SIG-M5 treated with dmso at 0.1 percent for 504 hours (cell line): ENCODE data around the gene PCDH1.

ENCODE experiments used
- DNase-seq: peaks from one replicate; lab custom pipeline; 2025; ENCODE audit not compliant: unreplicated experiment; lab: John Stamatoyannopoulos, UW

Gene PCDH1

DNA sequence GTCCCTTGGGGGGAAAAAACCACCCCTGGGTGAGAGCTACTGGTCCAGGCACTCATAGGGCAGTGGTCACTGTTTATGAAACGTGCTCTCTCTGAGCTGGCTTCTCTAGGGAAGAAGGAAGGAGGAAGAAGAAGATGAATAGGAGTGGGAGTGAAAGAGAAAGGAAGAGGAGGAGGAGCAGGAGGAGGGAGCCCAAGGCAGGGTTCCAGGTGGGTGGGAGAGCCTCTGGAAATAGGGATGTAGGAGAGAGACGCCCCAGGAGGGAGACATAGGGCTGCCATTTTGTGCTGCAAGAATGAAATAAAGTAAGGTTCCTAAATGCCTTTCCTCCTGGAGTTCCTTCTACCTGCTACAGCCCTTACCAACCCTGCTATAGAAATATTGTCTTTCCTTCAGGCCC is 65.7 kb downstream of the PCDH1 start:
- DNase-seq, result no peak

DNA sequence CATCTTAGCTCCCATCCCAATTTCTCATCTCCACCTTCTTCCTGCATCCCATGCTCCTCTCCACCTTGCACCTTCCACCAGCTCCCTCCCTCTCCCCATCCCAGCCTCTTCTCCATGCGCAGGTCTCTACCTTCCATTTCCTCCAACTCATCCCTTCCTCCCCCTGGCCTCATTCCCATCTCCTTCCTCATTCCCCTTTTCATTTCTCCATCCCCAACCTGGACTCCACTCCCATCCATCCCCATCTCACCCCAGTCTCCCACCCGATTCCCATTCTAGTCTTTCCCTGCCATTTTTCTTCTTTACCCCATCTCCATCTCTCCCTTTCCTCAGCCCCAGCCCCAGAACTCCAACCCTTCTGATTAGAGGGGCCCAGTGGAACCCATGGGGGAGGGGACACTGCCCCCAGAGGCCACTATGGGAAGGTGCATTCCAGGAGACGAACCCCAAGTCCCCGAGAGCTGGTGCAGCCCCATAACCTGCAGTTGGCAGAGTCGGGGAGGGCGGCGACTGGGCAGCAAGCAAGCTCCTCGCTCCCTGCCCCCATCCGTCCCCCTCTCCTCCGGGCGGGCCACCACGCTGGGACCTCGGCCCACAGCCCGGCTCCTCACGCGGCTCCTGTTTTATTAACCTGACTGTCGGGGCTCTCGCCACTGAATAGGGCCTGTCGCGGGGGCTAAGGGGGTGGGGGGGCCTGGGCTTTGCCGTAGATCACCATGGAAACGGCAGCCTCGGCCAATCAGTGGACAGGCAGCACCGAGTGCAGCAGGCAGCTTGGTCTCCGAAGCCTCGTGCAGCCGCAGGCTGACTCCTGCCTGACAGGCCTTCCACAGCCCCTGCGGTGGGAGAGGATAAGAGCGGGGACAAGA is 66.7 kb downstream of the PCDH1 start:
- no peak for DNase-seq

DNA sequence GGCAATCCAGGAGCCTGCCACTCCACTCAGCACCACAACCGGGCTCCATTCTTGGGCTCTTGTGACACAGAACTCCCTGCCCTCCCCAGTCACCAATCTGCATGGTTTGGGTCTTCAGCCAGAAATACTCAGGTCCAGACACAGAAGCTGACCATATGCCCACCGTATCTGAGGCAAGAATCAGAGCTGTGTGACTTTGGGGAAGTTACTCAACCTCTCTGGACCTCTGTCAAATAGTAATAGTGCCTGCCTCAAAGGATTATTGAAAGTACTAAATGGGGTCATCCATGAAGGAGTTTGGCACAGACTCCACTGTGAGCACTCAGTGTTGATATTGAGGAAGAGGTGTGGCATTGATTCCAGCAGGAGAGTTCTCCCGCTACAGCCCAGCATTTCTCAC is 67.5 kb downstream of the PCDH1 start:
- no peak for DNase-seq

DNA sequence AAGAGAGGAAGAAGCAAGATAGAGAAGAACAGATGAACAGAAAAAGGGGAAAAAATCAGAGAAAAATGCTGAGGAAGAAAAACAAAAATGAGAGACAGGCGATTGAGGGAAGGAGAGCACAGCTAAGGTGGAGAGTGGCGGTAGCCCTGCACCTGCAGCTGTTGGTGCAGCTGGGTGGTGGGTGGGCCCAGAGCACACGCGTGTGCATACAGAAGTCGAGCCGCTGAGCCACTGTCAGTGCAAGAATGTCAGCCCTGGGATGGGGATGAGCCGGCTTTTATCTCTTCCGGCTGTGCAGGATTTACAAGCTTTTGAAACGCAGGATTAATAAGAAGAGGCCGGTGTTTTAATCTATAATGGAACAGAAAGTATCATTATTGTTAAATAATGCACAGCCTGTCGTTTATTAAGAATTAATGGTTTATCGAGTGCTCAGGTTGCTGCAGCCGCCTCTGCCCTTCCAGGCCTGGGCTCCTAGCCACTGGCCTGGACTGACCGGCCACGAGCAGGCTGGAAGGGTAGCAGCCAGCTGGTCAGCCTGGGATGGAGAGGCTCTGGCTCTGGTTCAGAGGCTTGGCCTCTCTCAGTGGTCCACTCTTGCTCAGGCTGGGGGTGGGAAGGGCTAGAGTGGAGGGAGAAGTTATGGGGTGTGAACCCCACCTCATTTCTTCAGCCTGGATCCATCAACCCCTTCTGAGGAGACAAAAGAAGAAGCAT is 68.7 kb downstream of the PCDH1 start:
- DNase-seq, result no peak

DNA sequence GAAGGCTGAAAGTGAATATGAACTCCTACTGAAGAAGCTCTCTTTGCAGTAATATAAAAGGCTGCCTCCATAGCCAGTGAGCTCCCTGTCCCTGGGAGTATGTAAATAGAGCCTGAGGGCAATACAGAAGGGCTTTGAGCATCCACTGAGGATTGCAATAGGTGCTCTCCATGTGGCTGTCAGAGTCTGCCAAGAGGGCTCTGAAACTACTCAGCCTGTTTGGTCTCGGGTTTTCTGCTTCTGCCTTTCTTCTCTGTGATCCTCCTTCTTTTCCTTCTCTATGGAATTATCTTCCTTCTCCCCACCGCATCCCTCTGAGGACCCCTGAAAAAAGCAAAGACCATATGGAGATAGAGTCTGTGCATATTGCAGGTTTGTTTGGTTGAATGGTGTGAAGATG is 69.4 kb downstream of the PCDH1 start:
- DNase-seq, result no peak

GRCh38 chr5:141807732-141808131 is 70.5 kb downstream of the PCDH1 start:
- DNase-seq, result no peak

DNA sequence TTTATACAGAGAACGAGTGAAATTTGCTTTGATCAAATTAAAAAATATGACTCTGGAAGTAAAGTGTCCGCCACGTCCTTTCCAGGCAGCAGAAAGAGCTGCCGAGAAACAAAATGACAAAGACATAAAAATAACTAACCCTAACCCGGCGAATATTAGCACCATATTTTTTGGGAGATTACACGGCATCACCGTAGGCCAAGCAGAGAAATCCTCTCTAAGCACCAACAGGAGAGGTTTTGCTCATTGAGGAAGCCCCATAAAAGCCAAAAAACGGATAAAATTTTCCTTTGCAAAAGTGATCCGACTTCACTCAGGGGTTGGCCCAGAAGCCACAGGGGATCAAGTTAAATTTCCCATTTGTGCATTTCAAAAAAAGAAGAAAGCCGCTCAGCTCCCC is 70.9 kb downstream of the PCDH1 start:
- no peak for DNase-seq

- no peak for DNase-seq
These were observed 71.6 kb downstream of the PCDH1 start for GRCh38 chr5:141806626-141807025.

DNA sequence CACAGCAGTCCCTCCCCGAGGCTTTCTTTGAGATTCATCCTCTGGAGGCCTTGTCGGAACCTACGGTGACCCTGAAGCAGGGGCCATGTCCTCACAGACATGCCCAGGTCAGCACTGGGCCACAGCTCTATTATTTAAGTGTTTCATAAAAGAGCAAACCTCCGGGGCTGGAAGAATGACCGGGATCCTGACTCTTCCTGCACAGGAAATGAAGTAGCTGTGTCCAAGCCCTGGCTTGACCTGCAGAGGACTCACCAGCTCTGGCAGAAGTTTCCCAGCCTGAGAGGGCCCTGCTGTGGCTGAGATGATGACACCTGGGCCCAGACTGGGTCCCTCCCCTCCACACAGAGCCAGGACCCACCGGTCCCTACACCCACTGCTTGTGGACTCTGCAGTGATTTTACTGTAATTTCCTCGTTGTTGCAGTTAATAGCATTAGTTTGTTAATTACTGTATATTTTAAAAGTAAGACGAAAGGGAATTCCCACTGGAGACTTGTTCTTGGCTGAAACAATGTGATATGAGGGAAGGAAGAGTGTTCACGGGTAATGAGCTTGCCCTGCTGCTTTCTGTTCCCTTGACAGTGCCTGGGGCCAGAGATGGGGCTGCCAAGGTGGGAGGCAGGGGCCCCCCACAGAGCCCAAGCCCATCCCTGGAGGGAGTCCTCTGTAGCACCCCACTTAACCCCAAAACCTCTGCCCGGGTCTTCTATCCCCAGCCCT is 72.2 kb downstream of the PCDH1 start:
- no peak for DNase-seq

DNA sequence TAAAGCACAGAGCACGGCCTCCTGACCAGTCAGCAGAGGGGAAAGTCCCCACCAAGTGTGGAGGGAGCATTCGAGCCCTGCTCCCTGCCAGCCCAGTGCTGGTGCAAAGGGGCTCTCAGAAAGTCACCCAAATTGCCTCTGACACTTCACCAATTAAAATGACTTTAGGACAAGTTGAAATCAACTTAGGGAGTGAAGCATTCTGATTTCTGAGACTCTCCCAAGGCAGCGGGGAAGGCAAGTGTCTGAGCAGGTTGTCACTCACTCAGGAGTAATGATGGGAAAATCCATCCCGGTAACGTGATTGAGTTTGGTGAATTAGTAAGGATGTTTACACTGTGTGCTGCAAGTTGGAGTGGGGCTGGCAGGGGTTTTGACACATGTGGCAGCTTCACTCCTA is 73.7 kb downstream of the PCDH1 start:
- no peak for DNase-seq
